H9 (cell line): Measurements from ENCODE around the gene DNAH11. TPM values are rescaled to one million over a fixed set of nuclear protein-coding genes. Genes with fewer than 3 reads are reported as not detected.

Experiments
- DNase-seq: peaks from one replicate; pipeline ENCODE4 v3.0.0-alpha.2; 2017
- H2AFZ ChIP-seq: one replicate; pipeline ENCODE4 v1.6.1; 2013; ENCODE audit warnings: mild to moderate bottlenecking, low read length, control low read depth, moderate library complexity
- H2AK5ac ChIP-seq: 2 replicates; pipeline ENCODE4 v1.6.1; 2013; ENCODE audit warnings: low read length, control low read depth, mixed read lengths; ENCODE audit not compliant: insufficient read length
- H2BK120ac ChIP-seq: one replicate; pipeline ENCODE4 v1.6.1; 2013; ENCODE audit warnings: low read depth, mild to moderate bottlenecking, low read length, control low read depth, inconsistent platforms; ENCODE audit not compliant: poor library complexity, severe bottlenecking
- H2BK12ac ChIP-seq: 2 replicates; pipeline ENCODE4 v1.6.1; 2013; ENCODE audit warnings: low read length, control low read depth, mixed read lengths, low read depth; ENCODE audit not compliant: insufficient read length
- H2BK15ac ChIP-seq: 2 replicates; pipeline ENCODE4 v1.6.1; 2013; ENCODE audit warnings: low read depth, low read length, control low read depth
- H2BK20ac ChIP-seq: one replicate; pipeline ENCODE4 v1.6.1; 2013; ENCODE audit warnings: low read depth, mild to moderate bottlenecking, low read length, control low read depth, inconsistent platforms; ENCODE audit not compliant: poor library complexity, severe bottlenecking
- H2BK5ac ChIP-seq: 2 replicates; pipeline ENCODE4 v1.6.1; 2013; ENCODE audit warnings: low read length, control low read depth, mixed read lengths; ENCODE audit not compliant: insufficient read length
- H3K14ac ChIP-seq: 2 replicates; pipeline ENCODE4 v1.6.1; 2013; ENCODE audit warnings: low read length, control low read depth; ENCODE audit not compliant: insufficient read depth
- H3K18ac ChIP-seq: 2 replicates; pipeline ENCODE4 v1.6.1; 2013; ENCODE audit warnings: low read depth, mild to moderate bottlenecking, mixed read lengths, low read length, control low read depth; ENCODE audit not compliant: insufficient read length
- H3K23ac ChIP-seq: 2 replicates; pipeline ENCODE4 v1.6.1; 2013; ENCODE audit warnings: low read length, control low read depth, mixed read lengths, low read depth; ENCODE audit not compliant: insufficient read length
- H3K23me2 ChIP-seq: 2 replicates; pipeline ENCODE4 v1.6.1; 2013; ENCODE audit warnings: low read depth, mild to moderate bottlenecking, mixed read lengths, low read length, control low read depth; ENCODE audit not compliant: insufficient read length, poor library complexity, severe bottlenecking
- H3K27ac ChIP-seq: 2 replicates; pipeline ENCODE4 v1.5.1; 2013; ENCODE audit warnings: low read length, control low read depth, mixed read lengths, low read depth; ENCODE audit not compliant: insufficient read length
- H3K27me3 ChIP-seq: 2 replicates; pipeline ENCODE4 v1.6.1; 2013; ENCODE audit warnings: low read length, control low read depth, inconsistent platforms; ENCODE audit not compliant: insufficient read depth
- H3K4ac ChIP-seq: 2 replicates; pipeline ENCODE4 v1.6.1; 2013; ENCODE audit warnings: low read depth, mild to moderate bottlenecking, control low read depth, inconsistent platforms, low read length, moderate library complexity
- H3K4me1 ChIP-seq: 2 replicates; pipeline ENCODE4 v1.6.1; 2013; ENCODE audit warnings: low read length, control low read depth, inconsistent platforms; ENCODE audit not compliant: insufficient read depth
- H3K4me2 ChIP-seq: 2 replicates; pipeline ENCODE4 v1.6.1; 2013; ENCODE audit warnings: low read length, control low read depth, mixed read lengths; ENCODE audit not compliant: insufficient read length, insufficient read depth
- H3K56ac ChIP-seq: 2 replicates; pipeline ENCODE4 v1.6.1; 2013; ENCODE audit warnings: low read depth, mild to moderate bottlenecking, mixed read lengths, low read length, control low read depth; ENCODE audit not compliant: insufficient read length
- H3K79me1 ChIP-seq: 2 replicates; pipeline ENCODE4 v1.6.1; 2013; ENCODE audit warnings: low read depth, mild to moderate bottlenecking, moderate library complexity, low read length, control low read depth, inconsistent platforms; ENCODE audit not compliant: insufficient read depth, poor library complexity, severe bottlenecking
- H3K79me2 ChIP-seq: 2 replicates; pipeline ENCODE4 v1.6.1; 2013; ENCODE audit warnings: low read length, control low read depth, inconsistent platforms; ENCODE audit not compliant: insufficient read depth
- H3K9ac ChIP-seq: 2 replicates; pipeline ENCODE4 v1.6.1; 2013; ENCODE audit warnings: low read length, control low read depth, mixed read lengths; ENCODE audit not compliant: insufficient read length; ENCODE audit errors: extremely low read depth
- H3K9me3 ChIP-seq: one replicate; pipeline ENCODE4 v1.6.1; 2013; ENCODE audit warnings: low read depth, low read length, inconsistent platforms; ENCODE audit not compliant: control insufficient read depth
- H3T11ph ChIP-seq: one replicate; pipeline ENCODE4 v1.6.1; 2013; ENCODE audit warnings: mild to moderate bottlenecking, low read length, control low read depth, inconsistent platforms
- H4K20me1 ChIP-seq: one replicate; pipeline ENCODE4 v1.6.1; 2013; ENCODE audit not compliant: control insufficient read depth, insufficient read length, insufficient read depth
- H4K5ac ChIP-seq: 2 replicates; pipeline ENCODE4 v1.6.1; 2013; ENCODE audit warnings: low read depth, mild to moderate bottlenecking, mixed read lengths, low read length, control low read depth; ENCODE audit not compliant: insufficient read length
- H4K8ac ChIP-seq: replicated peaks from 2 replicates; pipeline ENCODE4 v1.6.1; 2013; ENCODE audit warnings: low read length, control low read depth, mixed read lengths, low read depth; ENCODE audit not compliant: insufficient read length
- H4K91ac ChIP-seq: 2 replicates; pipeline ENCODE4 v1.6.1; 2013; ENCODE audit warnings: low read depth, mild to moderate bottlenecking, moderate library complexity, mixed read lengths, low read length, control low read depth; ENCODE audit not compliant: insufficient read length
- H3K27ac Mint-ChIP-seq, 3 experiments: 2 replicates in 2 of 3; 3 replicates in 1 of 3; pipeline ENCODE4 v1.8.0; 2020 to 2021; ENCODE audit warnings: mixed read lengths in 3 of 3, mild to moderate bottlenecking in 1 of 3, moderate library complexity in 1 of 3
- H3K27me3 Mint-ChIP-seq: 2 replicates; pipeline ENCODE4 v1.8.0; 2021; ENCODE audit warnings: low read depth, mild to moderate bottlenecking, moderate library complexity, mixed read lengths
- H3K36me3 Mint-ChIP-seq, 3 experiments: 2 replicates in 2 of 3; 3 replicates in 1 of 3; pipeline ENCODE4 v1.8.0; 2020 to 2021; ENCODE audit warnings: low read depth in 3 of 3, mixed read lengths in 3 of 3; ENCODE audit not compliant: insufficient read depth in 1 of 3
- H3K4me1 Mint-ChIP-seq, 2 experiments: 2 replicates each; pipeline ENCODE4 v1.8.0; 2020; ENCODE audit warnings: mixed read lengths in 2 of 2
- H3K4me3 Mint-ChIP-seq, 2 experiments: 2 replicates in 1 of 2; 3 replicates in 1 of 2; pipeline ENCODE4 v1.8.0; 2020 to 2021; ENCODE audit warnings: mild to moderate bottlenecking in 2 of 2, mixed read lengths in 2 of 2, moderate library complexity in 1 of 2
- H3K9me3 Mint-ChIP-seq, 2 experiments: 2 replicates in 1 of 2; 3 replicates in 1 of 2; pipeline ENCODE4 v1.8.0; 2020; ENCODE audit warnings: mild to moderate bottlenecking in 2 of 2, mixed read lengths in 2 of 2, moderate library complexity in 1 of 2
- CTCF ChIP-seq: fragments of 200-600 bp; sonication (generic); conservative IDR thresholded peaks from 3 replicates; pipeline ENCODE4 v1.8.0; 2021; ENCODE audit warnings: antibody characterized with exemption, mild to moderate bottlenecking
- WGBS: extraction: QIAGEN DNeasy Blood & Tissue Kit; methylation state at CpG from one replicate; pipeline ENCODE4 v1.1.7; 2013; ENCODE audit warnings: missing lambda C conversion rate, low lambda C conversion rate, mixed read lengths; ENCODE audit not compliant: insufficient read length; ENCODE audit errors: extremely low coverage; 5-methylcytosine and 5-hydroxymethylcytosine counted together
- total RNA-seq: library from RNA; stranded (reverse); gene quantifications from 2 replicates; pipeline ENCODE4 v1.2.1, GENCODE V29; 2021

Gene DNAH11
- total RNA-seq, 1 experiment from 2014 or later = 2.5 TPM

- no peak overlapping the region for H3K18ac ChIP-seq
- H3K79me2 ChIP-seq = no peaks in the 10 kb centered on the region
- H3K4me3 Mint-ChIP-seq = no peak overlapping the region
- no peak overlapping the region for H2BK120ac ChIP-seq
- H3K4ac ChIP-seq = no peak overlapping the region
- H4K20me1 ChIP-seq = no peaks in the 10 kb centered on the region
- H3T11ph ChIP-seq = no peak overlapping the region
- no peak overlapping the region for H2BK15ac ChIP-seq
- no peaks in the 10 kb centered on the region for H3K9me3 ChIP-seq
- no peak overlapping the region for H2BK12ac ChIP-seq
- no peaks in the 10 kb centered on the region for H3K23me2 ChIP-seq
- H4K91ac ChIP-seq = no peak overlapping the region
- H3K14ac ChIP-seq = no peak overlapping the region
- no peaks in the 10 kb centered on the region for H3K27me3 ChIP-seq
- H3K4me1 ChIP-seq = peaks cover 28% of the 10 kb centered on the region; the same call in 1 of the 2 replicates
- TF ChIP-seq CTCF = no peak
- no peak overlapping the region for H2AFZ ChIP-seq
- H3K56ac ChIP-seq = no peak overlapping the region
- H3K4me1 Mint-ChIP-seq = peaks cover 63 to 74% of the 10 kb centered on the region in 2 experiments
- no peak overlapping the region for H2BK20ac ChIP-seq
- no peak overlapping the region for H3K9ac ChIP-seq
- H3K9me3 Mint-ChIP-seq = no peaks in the 10 kb centered on the region; a peak in 1 of 5 replicates
- H2AK5ac ChIP-seq = no peak overlapping the region
- peak; percentile 34 for DNase-seq
- peaks cover 1 to 5% (median 4%) of the 10 kb centered on the region in 3 experiments; a peak in 4 of 7 replicates for H3K36me3 Mint-ChIP-seq
- no peak overlapping the region for H3K4me2 ChIP-seq
- no CpG with 5 or more reads among the region's 5 CpGs for WGBS
- no peak overlapping the region for H4K8ac ChIP-seq
- H3K79me1 ChIP-seq = no peaks in the 10 kb centered on the region
- no peak overlapping the region for H2BK5ac ChIP-seq
- no peak overlapping the region for H4K5ac ChIP-seq
- no peak overlapping the region for H3K23ac ChIP-seq
- no peaks in the 10 kb centered on the region for H3K27me3 Mint-ChIP-seq
- H3K27ac ChIP-seq = no peak overlapping the region
- peak overlapping the region; percentile 70 to 89 (median 86); a peak in 6 of 7 replicates for H3K27ac Mint-ChIP-seq
Observed at GRCh38 chr7:21869785-21870402, 327.1 kb downstream of the DNAH11 start.
